GM23248 (cell line): ENCODE measurements around the gene MAP3K1. TPM values are rescaled to one million over a fixed set of nuclear protein-coding genes. Genes with fewer than 3 reads are reported as not detected.

ENCODE experiments used
- DNase-seq: peaks from one replicate; pipeline ENCODE4 v3.0.0-alpha.2; 2015
- H2AFZ ChIP-seq: fragments of 200-600 bp; sonication (generic); 2 replicates; pipeline ENCODE4 v1.6.1; 2016; ENCODE audit warnings: antibody characterized with exemption
- H3F3A ChIP-seq: fragments of 200-600 bp; sonication (generic); 2 replicates; pipeline ENCODE4 v1.6.1; 2016; ENCODE audit warnings: mild to moderate bottlenecking, antibody characterized with exemption, mixed run types; ENCODE audit not compliant: insufficient read depth
- H3K27ac ChIP-seq: fragments of 200-600 bp; sonication (generic); 2 replicates; pipeline ENCODE4 v1.5.1; 2016; ENCODE audit warnings: mild to moderate bottlenecking
- H3K27me3 ChIP-seq: fragments of 200-600 bp; sonication (generic); replicated peaks from 2 replicates; pipeline ENCODE4 v1.6.1; 2016; ENCODE audit warnings: mild to moderate bottlenecking; ENCODE audit not compliant: insufficient read depth
- H3K36me3 ChIP-seq: fragments of 200-600 bp; sonication (generic); 2 replicates; pipeline ENCODE4 v1.6.1; 2016; ENCODE audit warnings: low read depth, mild to moderate bottlenecking
- H3K4me1 ChIP-seq: fragments of 200-600 bp; sonication (generic); 2 replicates; pipeline ENCODE4 v1.6.1; 2016; ENCODE audit warnings: mild to moderate bottlenecking; ENCODE audit not compliant: insufficient read depth
- H3K4me2 ChIP-seq: fragments of 200-600 bp; sonication (generic); one replicate; pipeline ENCODE4 v1.6.1; 2016; ENCODE audit warnings: mild to moderate bottlenecking; ENCODE audit not compliant: unreplicated experiment
- H3K4me3 ChIP-seq: fragments of 200-600 bp; sonication (generic); 2 replicates; pipeline ENCODE4 v1.5.1; 2016; ENCODE audit warnings: mild to moderate bottlenecking
- H3K79me2 ChIP-seq: fragments of 200-600 bp; sonication (generic); 2 replicates; pipeline ENCODE4 v1.6.1; 2016; ENCODE audit warnings: mild to moderate bottlenecking; ENCODE audit not compliant: insufficient read depth
- H3K9ac ChIP-seq: fragments of 200-600 bp; sonication (generic); 2 replicates; pipeline ENCODE4 v1.6.1; 2016; ENCODE audit warnings: mild to moderate bottlenecking
- H3K9me2 ChIP-seq: fragments of 200-600 bp; sonication (generic); 2 replicates; pipeline ENCODE4 v1.6.1; 2016; ENCODE audit warnings: mixed run types, mild to moderate bottlenecking, moderate library complexity; ENCODE audit not compliant: insufficient read depth
- H3K9me3 ChIP-seq: fragments of 200-600 bp; sonication (generic); one replicate; pipeline ENCODE4 v1.6.1; 2017; ENCODE audit warnings: low read depth
- H4K20me1 ChIP-seq: fragments of 200-600 bp; sonication (generic); 2 replicates; pipeline ENCODE4 v1.6.0; 2016; ENCODE audit not compliant: insufficient read depth
- EZH2 ChIP-seq: fragments of 200-600 bp; sonication (generic); IDR thresholded peaks from 2 replicates; pipeline ENCODE4 v1.6.1; 2018; ENCODE audit warnings: antibody characterized with exemption, mild to moderate bottlenecking; ENCODE audit not compliant: insufficient read depth, poor library complexity, severe bottlenecking
- EZH2phosphoT487 ChIP-seq: fragments of 200-600 bp; sonication (generic); IDR thresholded peaks from 2 replicates; pipeline ENCODE4 v1.6.1; 2018; ENCODE audit warnings: antibody characterized with exemption, moderate library complexity, mild to moderate bottlenecking, low read depth; ENCODE audit not compliant: insufficient read depth
- WGBS, 2 experiments: methylation state at CpG; one replicate each; pipeline ENCODE4 v1.1.6; 2015 to 2017; ENCODE audit warnings: low lambda C conversion rate in 2 of 2, low coverage in 1 of 2; ENCODE audit errors: missing lambda C conversion rate in 2 of 2; 5-methylcytosine and 5-hydroxymethylcytosine counted together
- in situ Hi-C: fragments of 300-500 bp; cut with MboI; formaldehyde crosslinking; loops from 2 replicates; pipeline ENCODE4 v1.15.0; 2020
- polyA plus RNA-seq: library from polyadenylated mRNA; unstranded; fragments of >200 nt; fragmentation: Nextera tagmentation; extraction: Ambion mirVana; gene quantifications from 2 replicates; pipeline ENCODE4 v1.2.1, GENCODE V29; 2016
- total RNA-seq: library from RNA; depleted of rRNA; stranded (reverse); fragments of >200 nt; shearing (Covaris generic); gene quantifications from 2 replicates; pipeline ENCODE4 v1.2.3, GENCODE V29; 2014; rRNA removed

Gene MAP3K1
- total RNA-seq = 4.3 and 4.6 TPM in 2 replicates
- 1.7 and 1.8 TPM in 2 replicates for polyA plus RNA-seq

DNA sequence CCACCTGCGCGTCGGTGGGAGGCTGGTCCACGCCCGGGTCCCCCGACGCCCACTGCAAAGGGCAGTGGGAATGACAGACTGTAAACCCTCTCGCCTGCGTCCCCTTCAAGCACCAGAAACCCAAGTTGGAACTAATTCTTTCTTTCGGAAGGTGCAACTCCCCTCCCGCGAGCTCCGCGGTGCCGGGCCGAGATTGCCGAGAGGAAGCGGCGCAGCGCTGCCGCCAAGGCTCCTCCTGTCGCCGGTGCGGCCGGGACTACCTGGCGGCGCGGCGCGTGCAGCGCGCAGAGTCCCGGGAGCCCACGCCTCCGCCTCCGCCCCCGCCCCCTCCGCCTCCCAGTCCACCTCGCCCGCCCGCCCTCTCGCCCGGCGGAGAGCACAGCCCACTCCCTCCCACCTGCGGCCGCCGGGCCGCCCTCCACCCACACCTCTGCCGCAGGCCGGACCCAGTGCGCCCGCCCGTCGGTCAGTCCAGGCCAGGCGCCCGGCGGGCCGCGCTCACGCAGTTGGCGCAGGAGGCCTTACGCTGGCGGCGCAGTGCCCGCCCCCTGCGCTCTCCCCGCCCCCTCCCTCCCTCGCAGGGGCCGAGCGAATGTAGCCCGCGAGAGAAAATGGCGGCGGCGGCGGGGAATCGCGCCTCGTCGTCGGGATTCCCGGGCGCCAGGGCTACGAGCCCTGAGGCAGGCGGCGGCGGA, at the start of gene MAP3K1:
TSS of gene MAP3K1 (plus strand) at position 587 of the 695 bp plus-strand sequence. CDS start at position 612, 25 bp downstream.
- peak within 1 kb of the TSS; percentile 89 for H3K4me3 ChIP-seq
- no peaks in the 10 kb centered on the region for H4K20me1 ChIP-seq
- no peaks in the 10 kb centered on the region; the same call in 1 of the 2 replicates for H3F3A ChIP-seq
- H3K27me3 ChIP-seq = 0 out of 2 replicates have a peak, but pooled peaks cover 4% of the 10 kb centered on the region
- H3K27ac ChIP-seq = peak within 1 kb of the TSS; percentile 37
- peak within 1 kb of the TSS; percentile 83 for H3K4me2 ChIP-seq
- no peaks in the 10 kb centered on the region for H3K9me2 ChIP-seq
- in situ Hi-C loops = no loop called here
- H3K9me3 ChIP-seq = no peaks in the 10 kb centered on the region
- peak; percentile 82 for DNase-seq
- peak within 1 kb of the TSS; percentile 78 for H3K9ac ChIP-seq
- TF ChIP-seq EZH2phosphoT487 (no peak), EZH2 (no peak)
- H3K4me1 ChIP-seq = peaks cover 12% of the 10 kb centered on the region; the same call in 1 of the 2 replicates
- H2AFZ ChIP-seq = peak within 1 kb of the TSS; percentile 97
- H3K79me2 ChIP-seq = peaks cover 40% of the 10 kb centered on the region
- H3K36me3 ChIP-seq = no peaks in the 10 kb centered on the region
- 1 to 3% methylated on average over 42 to 78 of the region's 87 CpGs for WGBS, 2 experiments

DNA sequence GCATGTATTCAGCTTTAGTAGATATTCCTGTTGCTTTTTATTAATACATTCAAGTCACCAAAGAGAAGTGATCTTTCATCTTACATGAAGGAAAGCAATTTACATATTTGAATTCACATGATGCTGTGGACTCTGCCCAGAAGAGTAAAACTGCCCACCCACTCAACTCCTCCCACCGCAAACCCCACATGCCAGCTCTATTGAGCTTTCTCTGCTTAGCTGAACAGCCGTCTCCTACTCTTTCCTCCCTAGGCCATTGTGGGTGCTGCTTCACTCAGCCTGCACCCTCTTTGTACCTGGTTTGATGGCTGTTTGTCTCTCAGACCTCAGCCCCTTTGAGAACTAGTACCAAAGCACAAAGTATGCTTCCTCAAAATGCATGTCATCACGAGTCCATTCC, 48.4 kb upstream of the MAP3K1 start:
- Histone ChIP-seq H3K9me2 (no peaks in the 10 kb centered on the region), H3K27ac (no peak overlapping the region), H3K27me3 (peaks cover 5% of the 10 kb centered on the region), H4K20me1 (no peaks in the 10 kb centered on the region), H2AFZ (no peak overlapping the region), H3K4me2 (no peak overlapping the region), H3K79me2 (no peaks in the 10 kb centered on the region), H3F3A (no peaks in the 10 kb centered on the region), H3K4me1 (peaks cover 7% of the 10 kb centered on the region; the same call in 1 of the 2 replicates), H3K9me3 (no peaks in the 10 kb centered on the region), H3K9ac (no peak overlapping the region), H3K36me3 (no peaks in the 10 kb centered on the region), H3K4me3 (no peak overlapping the region)
- in situ Hi-C loops = no loop called here
- no peak for TF ChIP-seq EZH2phosphoT487
- no peak for TF ChIP-seq EZH2
- WGBS, 2 experiments = 31 to 33% methylated on average over 3 of the region's 3 CpGs
- no peak for DNase-seq

DNA sequence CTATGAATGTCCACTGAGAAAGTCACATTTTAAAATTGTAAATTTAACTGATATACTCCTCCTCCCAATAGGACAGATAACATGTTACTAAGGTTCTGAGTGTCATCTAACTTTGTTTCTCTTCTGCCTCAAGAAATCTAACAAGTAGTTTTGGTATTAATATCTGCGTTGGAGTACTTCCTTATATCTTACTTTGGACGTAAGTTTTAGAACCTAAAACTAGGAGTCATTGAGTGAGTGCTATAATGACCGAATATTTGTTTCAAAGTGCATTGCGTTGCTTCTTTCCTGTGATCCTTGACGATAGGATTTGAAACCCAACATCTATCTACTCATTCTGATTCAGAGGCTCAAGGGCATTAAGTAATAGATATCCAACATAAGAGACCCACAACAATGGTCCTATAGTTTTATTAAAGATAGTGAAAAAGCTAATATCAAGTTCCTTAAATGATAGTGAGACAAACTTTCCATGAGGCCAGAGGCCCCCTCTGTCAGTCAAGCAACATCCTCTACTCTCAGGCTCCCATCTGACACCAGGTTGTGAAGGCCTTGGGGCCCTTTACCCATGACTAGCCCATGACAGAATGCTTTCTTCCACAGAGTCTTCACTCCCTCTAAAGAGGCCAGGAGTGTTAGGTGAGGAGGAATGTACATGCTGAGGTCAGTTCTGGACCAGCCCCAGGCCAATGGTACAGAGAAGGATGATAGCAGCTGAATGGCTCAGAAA, 45.3 kb upstream of the MAP3K1 start:
- 60 to 65% methylated on average over 5 of the region's 5 CpGs for WGBS, 2 experiments
- DNase-seq = no peak
- H3K9me3 ChIP-seq = no peaks in the 10 kb centered on the region
- no peaks in the 10 kb centered on the region for H3K36me3 ChIP-seq
- H3K79me2 ChIP-seq = no peaks in the 10 kb centered on the region
- no peaks in the 10 kb centered on the region for H3K4me1 ChIP-seq
- peaks cover 14% of the 10 kb centered on the region for H3K27me3 ChIP-seq
- H4K20me1 ChIP-seq = no peaks in the 10 kb centered on the region
- H3K4me2 ChIP-seq = no peak overlapping the region
- in situ Hi-C loops = no loop called here
- TF ChIP-seq EZH2phosphoT487 = no peak
- no peak for TF ChIP-seq EZH2
- H3K9me2 ChIP-seq = no peaks in the 10 kb centered on the region
- no peak overlapping the region for H2AFZ ChIP-seq
- no peaks in the 10 kb centered on the region for H3F3A ChIP-seq
- no peak overlapping the region for H3K9ac ChIP-seq
- H3K27ac ChIP-seq = no peak overlapping the region
- H3K4me3 ChIP-seq = no peak overlapping the region

DNA sequence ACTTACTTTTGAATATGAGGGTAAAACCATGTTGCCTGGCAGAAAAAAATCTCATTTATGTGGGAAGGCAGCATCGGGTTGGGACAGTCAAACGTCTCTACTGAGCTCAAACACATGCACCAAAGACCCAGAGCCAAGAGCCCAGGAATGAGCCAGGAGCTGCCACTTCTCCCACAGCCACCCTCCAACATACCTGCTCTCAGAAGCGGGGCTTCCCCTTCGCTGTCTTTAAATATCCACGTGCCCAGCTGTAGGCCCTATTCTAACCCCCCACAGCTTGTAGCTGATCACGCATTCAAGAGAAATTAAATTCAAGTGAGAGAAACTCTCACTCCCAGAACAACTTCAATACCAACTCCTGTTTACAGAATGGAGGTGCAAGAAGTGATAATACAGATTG, 42.6 kb upstream of the MAP3K1 start:
- in situ Hi-C loops = no loop called here

More for the DNA sequence above, 42.6 kb upstream of the MAP3K1 start:
- Histone ChIP-seq H3K9ac (no peak overlapping the region), H3K4me3 (no peak overlapping the region), H3K4me2 (no peak overlapping the region), H4K20me1 (no peaks in the 10 kb centered on the region), H3F3A (no peaks in the 10 kb centered on the region), H3K36me3 (no peaks in the 10 kb centered on the region), H3K9me3 (no peaks in the 10 kb centered on the region), H3K4me1 (no peaks in the 10 kb centered on the region), H3K9me2 (no peaks in the 10 kb centered on the region), H2AFZ (no peak overlapping the region), H3K27me3 (peaks cover 9% of the 10 kb centered on the region; the same call in 1 of the 2 replicates), H3K27ac (no peak overlapping the region), H3K79me2 (no peaks in the 10 kb centered on the region)
- DNase-seq = no peak
- 60 to 68% methylated on average over 6 of the region's 6 CpGs for WGBS, 2 experiments
- TF ChIP-seq EZH2 (no peak), EZH2phosphoT487 (no peak)
